Measurements from ENCODE around the gene MAP2K1. TPM values are rescaled to one million over a fixed set of nuclear protein-coding genes. Genes with fewer than 3 reads are reported as not detected.
"Not testable (repeated sequence)": the region's sequence is repeated elsewhere in the genome, so short reads cannot be mapped to it uniquely, and the experiment has no call there.

Gene MAP2K1
- total RNA-seq, 4 donors from 2014 or later: 50.4 to 112 (median 69.5) TPM

DNA sequence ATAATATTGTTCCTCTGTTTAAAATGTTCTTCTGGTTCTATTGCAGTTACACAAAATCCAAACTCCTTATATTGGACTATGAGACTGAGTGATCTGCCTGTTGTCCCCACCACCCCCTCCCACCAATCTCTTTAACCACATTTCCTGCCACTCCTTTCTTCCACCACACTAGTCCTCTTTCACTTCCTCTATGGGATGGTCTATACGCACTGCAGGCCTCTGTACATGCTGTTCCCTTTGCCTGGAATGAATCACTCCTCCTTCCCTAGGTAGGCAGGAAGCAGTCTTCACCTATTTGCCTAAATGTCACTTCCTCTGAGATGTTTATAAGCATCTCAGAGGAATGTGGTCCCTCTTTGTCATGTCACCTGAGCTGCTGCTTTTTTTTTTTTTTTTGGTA, 4.0 kb downstream of the MAP2K1 start:
- DNase-seq (no peak), ATAC-seq (no peak)
- no peaks in the 10 kb centered on the region for H3K36me3 ChIP-seq
- TF ChIP-seq, protein P1, sequence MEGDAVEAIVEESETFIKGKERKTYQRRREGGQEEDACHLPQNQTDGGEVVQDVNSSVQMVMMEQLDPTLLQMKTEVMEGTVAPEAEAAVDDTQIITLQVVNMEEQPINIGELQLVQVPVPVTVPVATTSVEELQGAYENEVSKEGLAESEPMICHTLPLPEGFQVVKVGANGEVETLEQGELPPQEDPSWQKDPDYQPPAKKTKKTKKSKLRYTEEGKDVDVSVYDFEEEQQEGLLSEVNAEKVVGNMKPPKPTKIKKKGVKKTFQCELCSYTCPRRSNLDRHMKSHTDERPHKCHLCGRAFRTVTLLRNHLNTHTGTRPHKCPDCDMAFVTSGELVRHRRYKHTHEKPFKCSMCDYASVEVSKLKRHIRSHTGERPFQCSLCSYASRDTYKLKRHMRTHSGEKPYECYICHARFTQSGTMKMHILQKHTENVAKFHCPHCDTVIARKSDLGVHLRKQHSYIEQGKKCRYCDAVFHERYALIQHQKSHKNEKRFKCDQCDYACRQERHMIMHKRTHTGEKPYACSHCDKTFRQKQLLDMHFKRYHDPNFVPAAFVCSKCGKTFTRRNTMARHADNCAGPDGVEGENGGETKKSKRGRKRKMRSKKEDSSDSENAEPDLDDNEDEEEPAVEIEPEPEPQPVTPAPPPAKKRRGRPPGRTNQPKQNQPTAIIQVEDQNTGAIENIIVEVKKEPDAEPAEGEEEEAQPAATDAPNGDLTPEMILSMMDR (IDR thresholded peaks at IDR 0.05 in 4 of 5, conservative IDR thresholded peaks at IDR 0.05 in 1 of 5): no peak
- TF ChIP-seq POLR2A (IDR thresholded peaks at IDR 0.05): no peak
- no peak overlapping the region for H3K4me3 ChIP-seq
- H3K27ac ChIP-seq: no peak overlapping the region
- no peaks in the 10 kb centered on the region for H3K27me3 ChIP-seq
- in situ Hi-C loops (cut with MboI; ENCODE audit: low sequenced_read_pairs in 4 of 4) (no loop called here), intact Hi-C loops (cut with DNase I; ENCODE audit: low total_unique reads) (no loop called here)
- peaks cover 38 to 39% of the 10 kb centered on the region in 2 donors for H3K4me1 ChIP-seq
- H3K9me3 ChIP-seq: no peaks in the 10 kb centered on the region

DNA sequence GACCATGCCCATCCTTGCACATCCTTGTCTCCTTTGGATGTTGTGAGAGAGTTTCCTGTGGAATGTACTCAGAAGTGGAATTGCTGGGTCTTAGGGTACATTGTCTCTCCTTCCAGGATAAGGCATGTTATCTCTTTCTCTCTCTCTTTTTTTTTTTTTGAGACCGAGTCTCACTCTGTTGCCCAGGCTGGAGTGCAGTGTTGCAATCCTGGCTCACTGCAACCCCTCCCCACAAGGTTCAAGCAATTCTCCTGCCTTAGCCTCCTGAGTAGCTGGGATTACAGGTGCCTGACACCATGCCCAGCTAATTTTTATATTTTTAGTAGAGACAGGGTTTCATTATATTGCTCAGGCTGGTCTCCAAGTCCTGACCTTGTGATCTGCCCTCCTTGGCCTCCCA, 6.3 kb downstream of the MAP2K1 start:
- H3K36me3 ChIP-seq; ATAC-seq; in situ Hi-C loops (cut with MboI; ENCODE audit: low sequenced_read_pairs in 4 of 4); H3K27me3 ChIP-seq; H3K9me3 ChIP-seq; H3K27ac ChIP-seq; DNase-seq; H3K4me3 ChIP-seq; intact Hi-C loops (cut with DNase I; ENCODE audit: low total_unique reads): not testable (repeated sequence)
- peaks cover 29 to 31% of the 10 kb centered on the region in 2 donors for H3K4me1 ChIP-seq

DNA sequence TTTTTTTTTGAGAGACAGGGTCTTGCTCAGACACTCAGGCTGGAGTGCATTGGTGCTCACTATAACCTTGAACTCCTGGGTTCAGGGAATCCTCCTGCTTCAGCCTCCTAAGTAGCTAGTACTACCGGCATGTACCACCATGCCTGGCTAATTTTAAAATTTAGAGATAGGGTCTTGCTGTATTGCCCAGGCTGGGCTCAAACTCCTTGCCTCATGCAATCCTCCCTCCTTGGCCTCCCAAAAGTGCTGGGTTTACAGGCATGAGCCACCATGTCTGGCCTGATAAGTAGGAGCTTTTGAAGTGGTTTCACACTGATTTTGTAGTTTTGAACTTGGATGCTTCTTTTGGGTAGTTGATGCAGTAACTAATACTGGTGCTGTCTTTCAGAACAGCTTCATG, 7.8 kb downstream of the MAP2K1 start:
- no peak for TF ChIP-seq POLR2A (IDR thresholded peaks at IDR 0.05)

DNA sequence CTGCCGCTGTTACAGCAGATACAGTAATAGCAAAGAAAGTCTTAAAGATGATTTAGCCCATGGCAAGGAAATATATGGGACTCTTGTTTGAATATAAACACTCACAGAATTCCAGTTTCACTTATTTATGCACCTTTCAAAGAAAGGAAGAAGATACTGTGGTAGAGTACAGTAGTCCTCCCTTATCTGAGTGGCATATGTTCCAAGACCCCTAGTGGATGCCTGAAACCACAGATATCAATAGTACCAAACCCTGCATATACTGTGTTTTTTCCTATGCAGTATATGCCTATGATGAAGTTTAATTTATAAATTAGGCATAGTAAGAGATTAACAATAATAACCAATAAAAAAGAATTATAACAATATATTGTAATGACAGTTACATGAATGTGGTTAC, 8.2 kb downstream of the MAP2K1 start:
- Histone ChIP-seq H3K36me3 (no peaks in the 10 kb centered on the region), H3K27ac (no peak overlapping the region), H3K27me3 (no peaks in the 10 kb centered on the region), H3K4me3 (no peak overlapping the region), H3K9me3 (no peaks in the 10 kb centered on the region), H3K4me1 (peaks cover 12 to 14% of the 10 kb centered on the region in 2 donors)
- DNase-seq (no peak), ATAC-seq (no peak)
- intact Hi-C loops (cut with DNase I; ENCODE audit: low total_unique reads) (no loop called here), in situ Hi-C loops (cut with MboI; ENCODE audit: low sequenced_read_pairs in 4 of 4) (no loop called here)
- TF ChIP-seq, protein P1 (IDR thresholded peaks at IDR 0.05 in 4 of 5, conservative IDR thresholded peaks at IDR 0.05 in 1 of 5): no peak

More for the DNA sequence above, 7.8 kb downstream of the MAP2K1 start:
- Histone ChIP-seq H3K27me3 (no peaks in the 10 kb centered on the region), H3K27ac (no peak overlapping the region), H3K4me3 (no peak overlapping the region), H3K36me3 (no peaks in the 10 kb centered on the region), H3K9me3 (no peaks in the 10 kb centered on the region), H3K4me1 (peaks cover 16 to 18% of the 10 kb centered on the region in 2 donors)
- intact Hi-C loops (cut with DNase I; ENCODE audit: low total_unique reads) (no loop called here), in situ Hi-C loops (cut with MboI; ENCODE audit: low sequenced_read_pairs in 4 of 4) (no loop called here)
- no peak for DNase-seq
- no peak for ATAC-seq

DNA sequence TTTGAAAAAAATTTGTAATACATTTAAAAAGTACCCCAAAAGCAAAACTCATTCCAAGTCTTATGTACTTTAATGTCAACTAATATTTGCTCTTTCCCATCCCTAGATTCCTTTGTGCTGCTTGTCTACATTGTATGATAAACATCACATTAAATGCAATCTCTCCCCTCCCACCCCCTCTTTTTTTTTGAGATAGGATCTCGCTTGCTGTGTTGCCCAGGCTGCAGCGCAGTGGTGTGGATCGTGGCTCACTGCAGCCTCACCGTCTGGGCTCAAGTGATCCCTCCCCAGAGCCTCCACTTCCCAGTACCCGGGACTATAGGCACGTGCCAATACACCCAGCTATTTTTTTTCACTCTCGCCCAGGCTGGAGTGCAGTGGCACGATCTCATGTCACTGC, 12.6 kb downstream of the MAP2K1 start:
- H3K36me3 ChIP-seq: no peaks in the 10 kb centered on the region
- ATAC-seq (no peak), DNase-seq (no peak)
- intact Hi-C loops (cut with DNase I; ENCODE audit: low total_unique reads) (no loop called here), in situ Hi-C loops (cut with MboI; ENCODE audit: low sequenced_read_pairs in 4 of 4) (no loop called here)
- TF ChIP-seq POLR2A (IDR thresholded peaks at IDR 0.05): no peak
- TF ChIP-seq, protein P1 (IDR thresholded peaks at IDR 0.05 in 4 of 5, conservative IDR thresholded peaks at IDR 0.05 in 1 of 5): no peak
- H3K4me3 ChIP-seq: no peak overlapping the region
- no peaks in the 10 kb centered on the region for H3K9me3 ChIP-seq
- no peaks in the 10 kb centered on the region for H3K27me3 ChIP-seq
- peaks cover 8 to 33% of the 10 kb centered on the region in 2 donors for H3K4me1 ChIP-seq
- H3K27ac ChIP-seq: no peak overlapping the region

DNA sequence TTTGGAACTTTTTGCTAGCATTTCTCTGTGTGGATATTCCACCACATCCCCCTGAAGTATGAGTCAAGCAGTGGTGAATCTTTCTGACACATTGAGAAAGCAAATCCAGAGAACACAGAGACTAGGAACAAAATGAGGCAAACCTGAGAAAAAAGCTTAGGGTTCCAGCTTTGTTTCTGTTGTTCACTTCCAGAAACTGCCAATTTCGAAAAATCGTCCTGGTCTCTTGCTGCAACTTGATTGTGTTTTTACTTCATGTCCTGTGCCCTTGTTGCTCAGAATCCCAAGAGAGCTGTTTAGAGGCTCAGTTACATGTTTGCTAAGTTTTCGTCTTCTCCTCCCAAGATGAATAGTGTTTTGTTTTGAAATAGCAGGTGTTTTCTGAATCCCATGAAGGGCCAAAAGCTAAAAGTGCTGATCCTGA, 13.7 kb downstream of the MAP2K1 start:
- Histone ChIP-seq H3K4me1 (peaks cover 18 to 44% of the 10 kb centered on the region in 2 donors), H3K27ac (peak overlapping the region in 2 of 4 donors; percentile 31 to 35), H3K4me3 (no peak overlapping the region), H3K27me3 (no peaks in the 10 kb centered on the region), H3K36me3 (no peaks in the 10 kb centered on the region), H3K9me3 (no peaks in the 10 kb centered on the region)
- DNase-seq: peak in 1 of 2 donors; percentile 34
- ATAC-seq: peak; percentile 63 to 70
- TF ChIP-seq POLR2A (IDR thresholded peaks at IDR 0.05): no peak
- TF ChIP-seq, protein P1 (IDR thresholded peaks at IDR 0.05 in 4 of 5, conservative IDR thresholded peaks at IDR 0.05 in 1 of 5): no peak
- in situ Hi-C loops (cut with MboI; ENCODE audit: low sequenced_read_pairs in 4 of 4) (no loop called here), intact Hi-C loops (cut with DNase I; ENCODE audit: low total_unique reads) (no loop called here)

All from gastrocnemius medialis (tissue), 4 donors.